ENCODE results near the gene CHCHD2. TPM values are rescaled to one million over a fixed set of nuclear protein-coding genes. Genes with fewer than 3 reads are reported as not detected.
"Not testable (repeated sequence)": the region's sequence is repeated elsewhere in the genome, so short reads cannot be mapped to it uniquely, and the experiment has no call there.

Gene CHCHD2
- total RNA-seq (261 TPM), polyA plus RNA-seq (ENCODE audit: insufficient read depth, low read depth, low replicate concordance) (763 TPM)
- long read RNA-seq, donor 1, transcript CHCHD2-201 (4 exons, 901 nt), result major isoform, 208 of 309 reads
- long read RNA-seq, donor 1, transcript CHCHD2-202 (3 exons, 694 nt), result minor isoform, 8 of 309 reads
- long read RNA-seq, donor 1, partial matches to known transcripts, result 85 of 309 reads
- long read RNA-seq, donor 1, other reads (novel, unspliced or antisense), result 8 of 309 reads
- long read RNA-seq, donor 2, transcript CHCHD2-201 (4 exons, 901 nt), result major isoform, 280 of 370 reads
- long read RNA-seq, donor 2, partial matches to known transcripts, result 79 of 370 reads
- long read RNA-seq, donor 2, other reads (novel, unspliced or antisense), result 7 of 370 reads
- long read RNA-seq, donor 3, transcript CHCHD2-202 (3 exons, 694 nt), result minor isoform, 7 of 393 reads
- long read RNA-seq, donor 3, transcript CHCHD2-201 (4 exons, 901 nt), result major isoform, 305 of 393 reads
- long read RNA-seq, donor 3, partial matches to known transcripts, result 70 of 393 reads
- long read RNA-seq, donor 3, other reads (novel, unspliced or antisense), result 11 of 393 reads
- long read RNA-seq, donor 4, transcript CHCHD2-201 (4 exons, 901 nt), result major isoform, 137 of 182 reads
- long read RNA-seq, donor 4, partial matches to known transcripts, result 41 of 182 reads
- long read RNA-seq, donor 4, other reads (novel, unspliced or antisense), result 0 of 182 reads
- long read RNA-seq, donor 5, transcript CHCHD2-201 (4 exons, 901 nt), result major isoform, 18 of 18 reads
- long read RNA-seq, donor 5, partial matches to known transcripts, result 0 of 18 reads
- long read RNA-seq, donor 5, other reads (novel, unspliced or antisense), result 0 of 18 reads
- long read RNA-seq, donor 6, transcript CHCHD2-202 (3 exons, 694 nt), result minor isoform, 13 of 694 reads
- long read RNA-seq, donor 6, transcript CHCHD2-201 (4 exons, 901 nt), result major isoform, 471 of 694 reads
- long read RNA-seq, donor 6, partial matches to known transcripts, result 202 of 694 reads
- long read RNA-seq, donor 6, other reads (novel, unspliced or antisense), result 8 of 694 reads
- long read RNA-seq, donor 7, transcript CHCHD2-201 (4 exons, 901 nt), result major isoform, 94 of 115 reads
- long read RNA-seq, donor 7, partial matches to known transcripts, result 4 of 115 reads
- long read RNA-seq, donor 7, other reads (novel, unspliced or antisense), result 16 of 115 reads
- long read RNA-seq, donor 8, transcript CHCHD2-202 (3 exons, 694 nt), result minor isoform, 11 of 353 reads
- long read RNA-seq, donor 8, transcript CHCHD2-201 (4 exons, 901 nt), result major isoform, 278 of 353 reads
- long read RNA-seq, donor 8, partial matches to known transcripts, result 56 of 353 reads
- long read RNA-seq, donor 8, other reads (novel, unspliced or antisense), result 8 of 353 reads
- long read RNA-seq, donor 9, transcript CHCHD2-202 (3 exons, 694 nt), result minor isoform, 5 of 194 reads
- long read RNA-seq, donor 9, transcript CHCHD2-201 (4 exons, 901 nt), result major isoform, 148 of 194 reads
- long read RNA-seq, donor 9, partial matches to known transcripts, result 41 of 194 reads
- long read RNA-seq, donor 9, other reads (novel, unspliced or antisense), result 0 of 194 reads
- long read RNA-seq, donor 10, transcript CHCHD2-202 (3 exons, 694 nt), result minor isoform, 8 of 327 reads
- long read RNA-seq, donor 10, transcript CHCHD2-201 (4 exons, 901 nt), result major isoform, 216 of 327 reads
- long read RNA-seq, donor 10, partial matches to known transcripts, result 96 of 327 reads
- long read RNA-seq, donor 10, other reads (novel, unspliced or antisense), result 7 of 327 reads

- intact Hi-C loops (cut with DNase I), result no loop called here
These were observed at the start of gene CHCHD2 for GRCh38 chr7:56106108-56107073. CHCHD2 (minus strand) TSS chr7:56106476; CDS start chr7:56106413, 63 bp downstream.

GRCh38 chr7:56131062-56131461 lies 24.8 kb upstream of the CHCHD2 start:
- H3K9me3 ChIP-seq (ENCODE audit: control insufficient read depth in 2 of 3, insufficient read depth in 1 of 3, low read length in 3 of 3); H3K27me3 ChIP-seq (ENCODE audit: control insufficient read depth, insufficient read depth, low read length); FAIRE-seq; H3K36me3 ChIP-seq (ENCODE audit: control insufficient read depth in 2 of 3, insufficient read depth in 3 of 3, low read length in 3 of 3); H3K27ac ChIP-seq (ENCODE audit: low read depth in 2 of 2, low read length in 2 of 2); H3K4me1 ChIP-seq (ENCODE audit: control insufficient read depth in 2 of 3, insufficient read depth in 2 of 3, low read depth in 1 of 3, low read length in 3 of 3); H3K9ac ChIP-seq (ENCODE audit: low read length in 3 of 3); intact Hi-C loops (cut with DNase I); DNase-seq; H3K4me3 ChIP-seq (ENCODE audit: low read length in 3 of 3): not testable (repeated sequence)

More at GRCh38 chr7:56106108-56107073, at the start of gene CHCHD2:
- Histone ChIP-seq H3K27ac (ENCODE audit: low read depth in 2 of 2, low read length in 2 of 2) (peak within 1 kb of the TSS; percentile 93 to 95), H3K4me1 (ENCODE audit: control insufficient read depth in 2 of 3, insufficient read depth in 2 of 3, low read depth in 1 of 3, low read length in 3 of 3) (peaks cover 0 to 6% (median 0%) of the 10 kb centered on the region in 3 donors), H3K9ac (ENCODE audit: low read length in 3 of 3) (peak within 1 kb of the TSS; percentile 86 to 99 (median 98)), H3K4me3 (ENCODE audit: low read length in 3 of 3) (peak within 1 kb of the TSS; percentile 98 to 100 (median 98)), H3K9me3 (ENCODE audit: control insufficient read depth in 2 of 3, insufficient read depth in 1 of 3, low read length in 3 of 3) (no peaks in the 10 kb centered on the region), H3K27me3 (ENCODE audit: control insufficient read depth, insufficient read depth, low read length) (no peaks in the 10 kb centered on the region), H3K36me3 (ENCODE audit: control insufficient read depth in 2 of 3, insufficient read depth in 3 of 3, low read length in 3 of 3) (peaks cover 3 to 26% (median 13%) of the 10 kb centered on the region in 3 donors)
- no peak for TF ChIP-seq CTCF (IDR thresholded peaks at IDR 0.05; ENCODE audit: borderline replicate concordance, extremely low read depth, insufficient read depth)
- peak; percentile 92 for FAIRE-seq
- peak; percentile 97 to 99 (median 99) for DNase-seq

- Histone ChIP-seq H3K9me3 (ENCODE audit: control insufficient read depth in 2 of 3, insufficient read depth in 1 of 3, low read length in 3 of 3) (no peaks in the 10 kb centered on the region), H3K4me1 (ENCODE audit: control insufficient read depth in 2 of 3, insufficient read depth in 2 of 3, low read depth in 1 of 3, low read length in 3 of 3) (peaks cover 0 to 3% (median 0%) of the 10 kb centered on the region in 3 donors), H3K27ac (ENCODE audit: low read depth in 2 of 2, low read length in 2 of 2) (no peak overlapping the region), H3K27me3 (ENCODE audit: control insufficient read depth, insufficient read depth, low read length) (no peaks in the 10 kb centered on the region), H3K4me3 (ENCODE audit: low read length in 3 of 3) (no peak overlapping the region), H3K9ac (ENCODE audit: low read length in 3 of 3) (no peak overlapping the region), H3K36me3 (ENCODE audit: control insufficient read depth in 2 of 3, insufficient read depth in 3 of 3, low read length in 3 of 3) (no peaks in the 10 kb centered on the region)
- TF ChIP-seq CTCF (IDR thresholded peaks at IDR 0.05; ENCODE audit: borderline replicate concordance, extremely low read depth, insufficient read depth), result no peak
- DNase-seq, result no peak
- intact Hi-C loops (cut with DNase I), result no loop called here
- no peak for FAIRE-seq
These were observed 21.1 kb upstream of the CHCHD2 start for GRCh38 chr7:56127241-56127975.
